H1 (cell line): ENCODE data around the gene TRIM15. TPM values are rescaled to one million over a fixed set of nuclear protein-coding genes. Genes with fewer than 3 reads are reported as not detected.

Experiments
- BACH1 ChIP-seq: IDR thresholded peaks from 2 replicates; pipeline ENCODE4 v1.6.1; 2012; ENCODE audit warnings: low read length, improper control_type of control experiment
- CBX5 ChIP-seq: fragments of 300-800, 300-1000 bp; sonication (generic); IDR thresholded peaks from 2 replicates; pipeline ENCODE4 v1.7.1; 2016; ENCODE audit warnings: antibody characterized with exemption, low read length, low read depth
- POLR2AphosphoS5 ChIP-seq: IDR thresholded peaks from 2 replicates; pipeline ENCODE4 v1.6.1; 2011; ENCODE audit warnings: low read depth, low read length
- SP1 ChIP-seq: IDR thresholded peaks from 2 replicates; pipeline ENCODE4 v1.6.1; 2011; ENCODE audit warnings: low read depth, low read length
- polyA plus RNA-seq, 7 experiments: library from polyadenylated mRNA; depleted of rRNA in 3 of 7; stranded (reverse) in 5 of 7; unstranded in 2 of 7; fragments of >200 nt in 5 of 7; fragments of 200-250 nt in 2 of 7; gene quantifications; 1 replicate in 5 of 7; 2 replicates in 1 of 7; 4 replicates in 1 of 7; pipeline versions ENCODE4 v1.2.1 to v1.2.3, GENCODE V29; 2011 to 2013; ENCODE audit warnings: missing spikeins in 2 of 7, mixed read lengths in 2 of 7
- total RNA-seq: library from RNA; stranded (reverse); fragmentation: NEBNext Ultra II Directional; extraction: Animal tissue kit (Norgen Biotek cat#: 25700); gene quantifications from 2 replicates; pipeline ENCODE4 v1.2.1, GENCODE V29; 2021

Gene TRIM15
- total and polyA plus RNA-seq, 2 of the 8 experiments (the other 6 are each of a cell fraction or from before 2014, with no cell fraction given): 0.18 to 0.48 TPM

GRCh38 chr6:30212865-30213666 lies 49.7 kb downstream of the TRIM15 start, which contains the start of gene TRIM26 (continued):
- no peak for TF ChIP-seq CBX5
- TF ChIP-seq BACH1: no peak
- TF ChIP-seq SP1: peak; percentile 82
- TF ChIP-seq POLR2AphosphoS5: peak; percentile 89
- TF ChIP-seq, all 59 proteins: peak for 16
